Measurements from ENCODE around the gene DUS2.

DNA sequence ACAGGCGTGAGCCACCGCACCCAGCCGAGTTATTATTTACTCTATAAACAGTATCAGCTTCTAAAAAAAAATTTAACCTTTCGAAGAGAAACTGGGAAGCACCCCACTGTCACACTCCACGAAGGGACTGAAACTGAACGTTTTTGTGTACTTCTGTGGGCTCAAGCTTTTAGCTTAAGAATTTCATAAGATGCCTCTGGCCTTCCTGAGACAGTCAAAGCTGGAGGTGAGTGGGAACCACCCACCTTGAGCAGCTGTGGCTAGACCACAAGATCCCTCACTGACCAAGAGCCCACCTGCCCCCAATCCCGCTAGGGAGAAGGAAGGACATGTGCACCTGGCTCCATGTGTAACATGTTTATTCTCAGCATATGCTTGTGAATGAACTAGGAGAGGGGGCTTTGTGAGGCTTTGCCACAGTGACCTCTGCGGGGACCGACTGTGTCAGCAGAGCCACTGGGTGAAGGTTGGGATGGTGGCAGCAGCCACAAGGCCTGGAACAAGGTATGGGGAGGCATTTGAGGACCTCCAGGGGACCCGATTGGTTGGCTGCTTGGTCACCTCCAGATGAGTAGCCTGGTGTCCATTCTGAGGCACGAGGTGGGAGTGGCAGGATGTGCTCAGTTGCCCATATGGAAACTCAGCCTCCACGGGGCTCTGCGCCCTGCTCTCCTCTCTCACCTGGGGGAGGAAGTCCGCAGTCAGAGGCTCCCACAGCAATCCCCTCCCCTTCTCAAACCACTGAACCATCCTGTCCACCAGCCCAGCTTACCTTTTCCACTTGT lies 47.6 kb upstream of the DUS2 start:
- TF ChIP-seq, protein P1, sequence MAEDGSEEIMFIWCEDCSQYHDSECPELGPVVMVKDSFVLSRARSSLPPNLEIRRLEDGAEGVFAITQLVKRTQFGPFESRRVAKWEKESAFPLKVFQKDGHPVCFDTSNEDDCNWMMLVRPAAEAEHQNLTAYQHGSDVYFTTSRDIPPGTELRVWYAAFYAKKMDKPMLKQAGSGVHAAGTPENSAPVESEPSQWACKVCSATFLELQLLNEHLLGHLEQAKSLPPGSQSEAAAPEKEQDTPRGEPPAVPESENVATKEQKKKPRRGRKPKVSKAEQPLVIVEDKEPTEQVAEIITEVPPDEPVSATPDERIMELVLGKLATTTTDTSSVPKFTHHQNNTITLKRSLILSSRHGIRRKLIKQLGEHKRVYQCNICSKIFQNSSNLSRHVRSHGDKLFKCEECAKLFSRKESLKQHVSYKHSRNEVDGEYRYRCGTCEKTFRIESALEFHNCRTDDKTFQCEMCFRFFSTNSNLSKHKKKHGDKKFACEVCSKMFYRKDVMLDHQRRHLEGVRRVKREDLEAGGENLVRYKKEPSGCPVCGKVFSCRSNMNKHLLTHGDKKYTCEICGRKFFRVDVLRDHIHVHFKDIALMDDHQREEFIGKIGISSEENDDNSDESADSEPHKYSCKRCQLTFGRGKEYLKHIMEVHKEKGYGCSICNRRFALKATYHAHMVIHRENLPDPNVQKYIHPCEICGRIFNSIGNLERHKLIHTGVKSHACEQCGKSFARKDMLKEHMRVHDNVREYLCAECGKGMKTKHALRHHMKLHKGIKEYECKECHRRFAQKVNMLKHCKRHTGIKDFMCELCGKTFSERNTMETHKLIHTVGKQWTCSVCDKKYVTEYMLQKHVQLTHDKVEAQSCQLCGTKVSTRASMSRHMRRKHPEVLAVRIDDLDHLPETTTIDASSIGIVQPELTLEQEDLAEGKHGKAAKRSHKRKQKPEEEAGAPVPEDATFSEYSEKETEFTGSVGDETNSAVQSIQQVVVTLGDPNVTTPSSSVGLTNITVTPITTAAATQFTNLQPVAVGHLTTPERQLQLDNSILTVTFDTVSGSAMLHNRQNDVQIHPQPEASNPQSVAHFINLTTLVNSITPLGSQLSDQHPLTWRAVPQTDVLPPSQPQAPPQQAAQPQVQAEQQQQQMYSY (CRISPR knock-in tag; IDR thresholded peaks at IDR 0.05), result no peak
- TF ChIP-seq, protein P2, sequence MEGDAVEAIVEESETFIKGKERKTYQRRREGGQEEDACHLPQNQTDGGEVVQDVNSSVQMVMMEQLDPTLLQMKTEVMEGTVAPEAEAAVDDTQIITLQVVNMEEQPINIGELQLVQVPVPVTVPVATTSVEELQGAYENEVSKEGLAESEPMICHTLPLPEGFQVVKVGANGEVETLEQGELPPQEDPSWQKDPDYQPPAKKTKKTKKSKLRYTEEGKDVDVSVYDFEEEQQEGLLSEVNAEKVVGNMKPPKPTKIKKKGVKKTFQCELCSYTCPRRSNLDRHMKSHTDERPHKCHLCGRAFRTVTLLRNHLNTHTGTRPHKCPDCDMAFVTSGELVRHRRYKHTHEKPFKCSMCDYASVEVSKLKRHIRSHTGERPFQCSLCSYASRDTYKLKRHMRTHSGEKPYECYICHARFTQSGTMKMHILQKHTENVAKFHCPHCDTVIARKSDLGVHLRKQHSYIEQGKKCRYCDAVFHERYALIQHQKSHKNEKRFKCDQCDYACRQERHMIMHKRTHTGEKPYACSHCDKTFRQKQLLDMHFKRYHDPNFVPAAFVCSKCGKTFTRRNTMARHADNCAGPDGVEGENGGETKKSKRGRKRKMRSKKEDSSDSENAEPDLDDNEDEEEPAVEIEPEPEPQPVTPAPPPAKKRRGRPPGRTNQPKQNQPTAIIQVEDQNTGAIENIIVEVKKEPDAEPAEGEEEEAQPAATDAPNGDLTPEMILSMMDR (IDR thresholded peaks at IDR 0.05), result no peak
- TF ChIP-seq, protein P3, sequence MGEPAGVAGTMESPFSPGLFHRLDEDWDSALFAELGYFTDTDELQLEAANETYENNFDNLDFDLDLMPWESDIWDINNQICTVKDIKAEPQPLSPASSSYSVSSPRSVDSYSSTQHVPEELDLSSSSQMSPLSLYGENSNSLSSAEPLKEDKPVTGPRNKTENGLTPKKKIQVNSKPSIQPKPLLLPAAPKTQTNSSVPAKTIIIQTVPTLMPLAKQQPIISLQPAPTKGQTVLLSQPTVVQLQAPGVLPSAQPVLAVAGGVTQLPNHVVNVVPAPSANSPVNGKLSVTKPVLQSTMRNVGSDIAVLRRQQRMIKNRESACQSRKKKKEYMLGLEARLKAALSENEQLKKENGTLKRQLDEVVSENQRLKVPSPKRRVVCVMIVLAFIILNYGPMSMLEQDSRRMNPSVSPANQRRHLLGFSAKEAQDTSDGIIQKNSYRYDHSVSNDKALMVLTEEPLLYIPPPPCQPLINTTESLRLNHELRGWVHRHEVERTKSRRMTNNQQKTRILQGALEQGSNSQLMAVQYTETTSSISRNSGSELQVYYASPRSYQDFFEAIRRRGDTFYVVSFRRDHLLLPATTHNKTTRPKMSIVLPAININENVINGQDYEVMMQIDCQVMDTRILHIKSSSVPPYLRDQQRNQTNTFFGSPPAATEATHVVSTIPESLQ (CRISPR knock-in tag; IDR thresholded peaks at IDR 0.05), result no peak
- TF ChIP-seq, protein P4, sequence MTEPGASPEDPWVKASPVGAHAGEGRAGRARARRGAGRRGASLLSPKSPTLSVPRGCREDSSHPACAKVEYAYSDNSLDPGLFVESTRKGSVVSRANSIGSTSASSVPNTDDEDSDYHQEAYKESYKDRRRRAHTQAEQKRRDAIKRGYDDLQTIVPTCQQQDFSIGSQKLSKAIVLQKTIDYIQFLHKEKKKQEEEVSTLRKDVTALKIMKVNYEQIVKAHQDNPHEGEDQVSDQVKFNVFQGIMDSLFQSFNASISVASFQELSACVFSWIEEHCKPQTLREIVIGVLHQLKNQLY (CRISPR knock-in tag; IDR thresholded peaks at IDR 0.05), result no peak
- TF ChIP-seq PRRX2 (CRISPR knock-in tag; IDR thresholded peaks at IDR 0.05) (no peak), FOXJ3 (CRISPR knock-in tag; IDR thresholded peaks at IDR 0.05; ENCODE audit: borderline replicate concordance) (no peak), ZNF416 (CRISPR knock-in tag; IDR thresholded peaks at IDR 0.05) (no peak)
- TF ChIP-seq, protein P5, sequence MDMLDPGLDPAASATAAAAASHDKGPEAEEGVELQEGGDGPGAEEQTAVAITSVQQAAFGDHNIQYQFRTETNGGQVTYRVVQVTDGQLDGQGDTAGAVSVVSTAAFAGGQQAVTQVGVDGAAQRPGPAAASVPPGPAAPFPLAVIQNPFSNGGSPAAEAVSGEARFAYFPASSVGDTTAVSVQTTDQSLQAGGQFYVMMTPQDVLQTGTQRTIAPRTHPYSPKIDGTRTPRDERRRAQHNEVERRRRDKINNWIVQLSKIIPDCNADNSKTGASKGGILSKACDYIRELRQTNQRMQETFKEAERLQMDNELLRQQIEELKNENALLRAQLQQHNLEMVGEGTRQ (CRISPR knock-in tag; IDR thresholded peaks at IDR 0.05), result no peak
